Duodenal mucosa (tissue), 2 donors: ENCODE measurements around the gene KERA.

ENCODE experiments used
- H3K27ac ChIP-seq: one replicate; pipeline ENCODE4 v1.7.0; 2013; ENCODE audit warnings: low read depth, low read length
- H3K27me3 ChIP-seq, 2 donors: one replicate each; pipeline ENCODE4 v1.7.0; 2013; ENCODE audit warnings: low read length in 2 of 2, control low read depth in 1 of 2; ENCODE audit not compliant: insufficient read depth in 2 of 2, control insufficient read depth in 1 of 2
- H3K36me3 ChIP-seq, 2 donors: one replicate each; pipeline ENCODE4 v1.7.0; 2013; ENCODE audit warnings: low read length in 2 of 2, control low read depth in 1 of 2; ENCODE audit not compliant: insufficient read depth in 2 of 2, control insufficient read depth in 1 of 2
- H3K4me1 ChIP-seq, 2 donors: one replicate each; pipeline ENCODE4 v1.7.0; 2013; ENCODE audit warnings: low read length in 2 of 2, control low read depth in 1 of 2; ENCODE audit not compliant: insufficient read depth in 2 of 2, control insufficient read depth in 1 of 2
- H3K4me3 ChIP-seq, 2 donors: one replicate each; pipeline ENCODE4 v1.7.0; 2013; ENCODE audit warnings: low read length in 2 of 2, low read depth in 1 of 2
- H3K9ac ChIP-seq, 2 donors: one replicate each; pipeline ENCODE4 v1.7.0; 2013; ENCODE audit warnings: low read length in 2 of 2, low read depth in 1 of 2
- H3K9me3 ChIP-seq, 2 donors: one replicate each; pipeline ENCODE4 v1.7.0; 2013; ENCODE audit warnings: low read length in 2 of 2, control low read depth in 1 of 2; ENCODE audit not compliant: control insufficient read depth in 1 of 2

KERA gene

DNA sequence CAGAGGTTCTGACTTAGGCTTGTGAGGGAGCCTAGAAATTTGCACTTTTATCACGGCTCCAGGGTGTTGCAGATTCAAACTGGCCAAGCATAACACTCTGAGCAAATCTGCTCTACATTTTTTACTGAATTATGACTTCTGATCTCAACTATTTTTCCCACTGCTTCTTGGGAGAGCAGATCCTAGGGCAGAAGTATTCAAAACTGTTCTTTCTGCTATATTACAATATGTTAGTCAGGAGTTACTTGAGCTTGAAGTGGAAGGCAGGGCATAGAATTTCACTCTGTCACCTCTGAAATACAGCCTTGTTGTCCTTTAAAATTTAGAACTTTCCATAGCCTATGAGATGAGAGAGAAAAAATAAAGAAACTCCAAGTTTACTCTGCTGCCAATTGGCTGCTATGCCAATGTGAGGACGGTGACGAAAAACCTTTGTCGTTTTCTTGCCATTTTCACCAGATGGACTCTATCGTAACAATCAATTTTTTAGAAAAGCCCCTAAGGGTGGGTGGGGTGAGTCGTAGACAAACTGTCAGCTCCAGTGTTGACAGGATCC lies 16.4 kb upstream of the KERA start:
- Histone ChIP-seq H3K4me3 (no peak overlapping the region), H3K9me3 (no peaks in the 10 kb centered on the region), H3K27me3 (no peaks in the 10 kb centered on the region), H3K9ac (no peak overlapping the region), H3K27ac (no peak overlapping the region), H3K4me1 (no peaks in the 10 kb centered on the region), H3K36me3 (no peaks in the 10 kb centered on the region)

DNA sequence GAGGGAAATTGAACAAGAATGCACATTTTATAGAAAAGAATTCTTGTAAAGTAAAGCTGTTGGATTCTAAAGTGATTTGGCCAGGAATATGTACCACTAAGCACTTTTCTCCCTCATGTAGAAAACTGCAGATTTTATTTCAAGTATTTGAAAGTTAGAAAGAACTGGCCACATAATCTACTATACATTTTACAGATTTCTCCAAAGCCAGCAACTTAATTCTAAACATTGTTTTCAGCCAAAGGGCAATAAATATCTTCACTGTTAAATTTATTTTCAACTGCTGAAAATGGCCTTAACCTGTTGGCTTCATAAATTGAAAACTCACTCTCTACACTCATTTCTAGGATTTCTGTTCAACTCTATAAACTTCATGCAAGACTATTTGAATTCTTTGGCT lies 15.6 kb upstream of the KERA start:
- Histone ChIP-seq H3K36me3 (no peaks in the 10 kb centered on the region), H3K27me3 (no peaks in the 10 kb centered on the region), H3K4me1 (no peaks in the 10 kb centered on the region), H3K9me3 (no peaks in the 10 kb centered on the region), H3K9ac (no peak overlapping the region), H3K4me3 (no peak overlapping the region), H3K27ac (no peak overlapping the region)

DNA sequence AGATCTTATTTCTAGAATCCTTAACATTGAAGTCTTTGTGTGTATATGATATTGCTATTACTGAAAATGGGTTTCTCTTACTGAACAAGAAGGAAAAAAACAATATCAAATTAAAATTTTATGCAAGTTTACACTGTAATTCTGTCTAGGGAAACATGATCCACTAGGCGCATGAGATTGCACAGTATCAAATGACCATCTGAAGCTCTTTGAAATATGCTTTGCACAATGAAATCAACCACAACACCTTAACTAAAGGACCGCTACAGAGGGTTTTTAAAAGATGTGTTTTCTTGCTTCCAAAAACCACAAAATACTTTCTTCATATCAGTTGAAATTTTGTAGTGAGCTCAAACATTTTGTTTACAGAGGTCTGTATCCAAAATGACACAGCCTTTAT lies 15.1 kb upstream of the KERA start:
- H3K9me3 ChIP-seq: no peaks in the 10 kb centered on the region
- H3K27me3 ChIP-seq: no peaks in the 10 kb centered on the region
- no peak overlapping the region for H3K4me3 ChIP-seq
- H3K4me1 ChIP-seq: no peaks in the 10 kb centered on the region
- no peak overlapping the region for H3K9ac ChIP-seq
- no peaks in the 10 kb centered on the region for H3K36me3 ChIP-seq
- no peak overlapping the region for H3K27ac ChIP-seq

DNA sequence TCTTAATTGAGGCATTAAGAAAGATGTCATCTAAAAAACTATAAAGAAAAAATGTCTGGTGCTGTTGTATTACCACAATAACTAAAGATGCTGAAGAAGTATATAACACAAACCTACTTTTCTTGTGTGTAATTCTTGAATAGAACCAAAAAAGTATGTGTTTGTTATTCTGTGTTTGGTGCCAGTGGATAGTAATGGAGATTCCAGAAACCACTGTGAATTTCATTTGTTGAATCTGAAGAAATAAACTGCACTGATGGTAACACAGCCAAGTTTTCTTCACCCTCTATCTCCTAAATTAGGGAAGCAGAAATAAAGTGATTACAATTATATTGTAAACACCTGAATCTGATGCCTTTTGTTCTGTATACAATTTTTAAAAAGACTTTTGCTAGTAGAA lies 13.1 kb upstream of the KERA start:
- H3K4me1 ChIP-seq: no peaks in the 10 kb centered on the region
- no peaks in the 10 kb centered on the region for H3K27me3 ChIP-seq
- no peaks in the 10 kb centered on the region for H3K9me3 ChIP-seq
- H3K27ac ChIP-seq: no peak overlapping the region
- no peak overlapping the region for H3K9ac ChIP-seq
- no peak overlapping the region for H3K4me3 ChIP-seq
- H3K36me3 ChIP-seq: no peaks in the 10 kb centered on the region

DNA sequence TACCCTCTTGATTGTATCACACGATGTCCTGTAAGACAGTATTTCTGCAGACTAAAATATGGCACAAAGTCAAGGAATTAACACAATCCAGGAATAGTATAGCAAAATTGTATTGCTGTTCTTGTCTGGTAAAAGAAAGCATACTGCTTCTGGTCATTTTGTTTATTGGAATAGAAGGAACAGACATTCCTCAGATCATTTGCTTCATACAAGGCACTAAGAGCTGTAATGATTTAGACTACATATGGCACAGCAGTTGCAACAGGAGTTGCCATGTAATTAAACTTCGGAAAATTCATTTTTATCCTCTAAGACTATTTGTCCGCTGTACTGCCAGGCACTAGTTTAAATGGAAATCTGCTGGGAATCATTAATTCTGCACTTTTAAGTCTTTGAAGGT lies 7.6 kb upstream of the KERA start:
- no peaks in the 10 kb centered on the region for H3K27me3 ChIP-seq
- H3K36me3 ChIP-seq: no peaks in the 10 kb centered on the region
- H3K9ac ChIP-seq: no peak overlapping the region
- H3K9me3 ChIP-seq: no peaks in the 10 kb centered on the region
- no peak overlapping the region for H3K4me3 ChIP-seq
- H3K27ac ChIP-seq: no peak overlapping the region
- no peaks in the 10 kb centered on the region for H3K4me1 ChIP-seq

DNA sequence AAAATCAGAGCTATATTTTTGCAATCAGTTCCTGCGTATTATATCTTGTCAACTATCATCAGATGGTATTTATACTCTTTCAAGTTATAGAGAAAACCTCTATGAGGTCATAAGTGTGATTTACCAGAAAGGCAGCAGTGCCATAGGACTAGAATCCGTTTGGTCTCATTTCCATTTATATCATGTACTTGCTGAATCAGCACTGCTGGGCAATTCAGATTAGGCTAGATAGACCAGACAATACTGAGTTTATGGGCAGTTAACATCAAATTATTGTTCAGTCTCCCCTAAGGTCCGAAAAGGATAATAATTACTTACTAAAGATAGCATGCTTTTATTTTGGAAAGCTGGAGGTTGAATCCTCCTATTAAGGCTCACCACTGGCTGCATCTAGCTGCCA lies 6.8 kb upstream of the KERA start:
- H3K36me3 ChIP-seq: no peaks in the 10 kb centered on the region
- no peaks in the 10 kb centered on the region for H3K27me3 ChIP-seq
- no peak overlapping the region for H3K27ac ChIP-seq
- H3K4me1 ChIP-seq: no peaks in the 10 kb centered on the region
- H3K9ac ChIP-seq: no peak overlapping the region
- H3K4me3 ChIP-seq: no peak overlapping the region
- no peaks in the 10 kb centered on the region for H3K9me3 ChIP-seq

DNA sequence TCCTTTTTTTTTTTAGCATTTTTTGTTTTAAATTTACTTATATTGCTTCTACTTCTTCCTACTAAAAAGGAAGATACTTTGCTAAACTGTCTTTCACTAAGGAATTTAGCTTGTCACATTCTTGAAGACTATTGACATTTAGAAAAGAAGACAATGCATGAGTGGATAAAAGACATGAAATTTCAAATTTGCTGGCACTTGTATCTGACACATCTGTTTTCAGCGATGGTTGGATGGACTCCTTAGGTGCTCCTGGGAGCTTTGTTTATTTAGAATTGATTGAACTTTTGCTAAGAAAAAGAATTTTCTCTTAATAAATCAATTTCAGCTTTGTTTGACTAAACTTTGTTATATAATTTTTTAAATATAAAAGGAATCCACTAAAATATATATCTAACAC lies 3.3 kb upstream of the KERA start:
- no peaks in the 10 kb centered on the region for H3K27me3 ChIP-seq
- no peaks in the 10 kb centered on the region for H3K36me3 ChIP-seq
- H3K9me3 ChIP-seq: no peaks in the 10 kb centered on the region
- no peak overlapping the region for H3K27ac ChIP-seq
- no peak overlapping the region for H3K4me3 ChIP-seq
- H3K9ac ChIP-seq: no peak overlapping the region
- H3K4me1 ChIP-seq: no peaks in the 10 kb centered on the region

DNA sequence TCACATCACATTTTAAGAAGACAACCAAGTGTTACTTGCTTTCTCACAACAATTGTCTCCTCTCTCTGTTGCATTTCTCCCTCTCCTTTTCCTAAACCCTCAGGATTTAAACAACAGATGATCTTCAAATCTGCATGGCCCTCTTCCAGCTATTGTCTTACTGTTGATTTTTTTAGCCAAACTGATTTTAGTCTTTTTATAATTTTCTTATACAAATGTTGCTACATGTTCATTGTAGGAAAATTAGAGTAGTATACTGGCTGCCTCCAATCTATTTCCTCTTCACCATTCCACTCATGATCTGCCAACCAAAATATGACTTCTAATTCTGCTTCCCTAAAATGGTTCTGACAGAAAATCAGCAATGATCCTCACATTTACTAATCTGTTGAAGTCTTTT lies 1.4 kb upstream of the KERA start:
- no peaks in the 10 kb centered on the region for H3K9me3 ChIP-seq
- H3K27ac ChIP-seq: no peak overlapping the region
- no peak overlapping the region for H3K4me3 ChIP-seq
- H3K36me3 ChIP-seq: no peaks in the 10 kb centered on the region
- no peak overlapping the region for H3K9ac ChIP-seq
- no peaks in the 10 kb centered on the region for H3K4me1 ChIP-seq
- H3K27me3 ChIP-seq: no peaks in the 10 kb centered on the region

DNA sequence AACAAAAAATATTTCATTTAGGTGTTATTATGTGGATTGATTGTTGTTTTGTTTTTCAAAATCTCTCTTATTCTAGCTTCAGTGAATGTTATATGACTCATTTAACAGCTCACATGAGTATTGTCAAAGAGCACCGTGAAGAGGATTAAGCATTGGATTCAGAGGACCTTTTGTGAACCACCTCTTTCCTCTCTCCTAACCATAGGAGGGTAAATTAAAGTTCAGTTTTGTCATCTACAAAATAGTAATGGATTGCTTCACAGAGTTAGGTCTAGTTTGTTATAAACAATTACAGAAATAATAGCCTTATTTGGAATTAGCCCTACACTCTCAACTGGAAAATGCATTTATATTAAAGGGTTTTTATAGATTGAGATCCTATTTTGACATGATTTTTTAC lies 962 bp upstream of the KERA start:
- H3K9ac ChIP-seq: no peak overlapping the region
- no peak overlapping the region for H3K27ac ChIP-seq
- no peak overlapping the region for H3K4me3 ChIP-seq
- H3K27me3 ChIP-seq: no peaks in the 10 kb centered on the region
- no peaks in the 10 kb centered on the region for H3K9me3 ChIP-seq
- H3K36me3 ChIP-seq: no peaks in the 10 kb centered on the region
- H3K4me1 ChIP-seq: no peaks in the 10 kb centered on the region

DNA sequence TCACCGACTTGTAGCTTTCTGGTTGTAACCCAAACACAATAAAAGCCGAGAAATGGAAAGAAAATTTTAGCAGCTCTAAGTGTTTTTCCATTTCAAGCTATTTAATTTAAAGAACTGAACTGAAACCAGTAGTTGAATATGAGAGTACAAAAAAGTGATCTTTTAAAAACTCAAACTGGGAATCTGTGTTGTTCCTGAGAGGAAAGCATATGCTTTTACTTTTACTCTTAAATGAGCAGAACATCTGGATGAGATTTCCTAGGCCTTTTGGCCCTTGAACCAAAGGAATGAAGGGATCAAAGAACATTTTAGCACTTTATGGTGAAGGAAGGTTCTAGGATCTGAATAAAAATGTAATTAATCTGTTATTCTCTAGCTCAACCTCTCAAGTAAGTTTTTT lies 1.3 kb downstream of the KERA start:
- H3K9ac ChIP-seq: no peak overlapping the region
- no peak overlapping the region for H3K4me3 ChIP-seq
- no peak overlapping the region for H3K27ac ChIP-seq
- H3K36me3 ChIP-seq: no peaks in the 10 kb centered on the region
- H3K4me1 ChIP-seq: no peaks in the 10 kb centered on the region
- H3K27me3 ChIP-seq: no peaks in the 10 kb centered on the region
- no peaks in the 10 kb centered on the region for H3K9me3 ChIP-seq

DNA sequence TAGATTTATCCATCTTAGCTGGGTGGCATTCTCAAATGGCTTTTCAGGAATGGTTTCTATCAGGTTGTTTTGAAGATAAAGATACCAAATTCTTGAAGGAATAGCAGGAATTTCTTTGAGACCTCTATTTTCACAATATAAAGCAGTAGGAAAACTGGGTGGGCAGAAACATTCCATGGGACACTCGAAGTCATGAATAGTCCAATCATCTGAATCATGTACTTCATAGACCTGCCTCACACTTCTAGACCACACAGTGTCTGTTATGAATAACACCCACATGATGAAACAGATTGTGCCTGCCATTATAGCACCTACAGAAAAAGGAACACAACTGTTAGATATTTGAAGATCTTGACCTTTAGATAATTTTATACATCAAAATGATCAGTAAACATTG lies 1.8 kb downstream of the KERA start:
- no peak overlapping the region for H3K27ac ChIP-seq
- no peaks in the 10 kb centered on the region for H3K27me3 ChIP-seq
- no peak overlapping the region for H3K9ac ChIP-seq
- no peaks in the 10 kb centered on the region for H3K9me3 ChIP-seq
- no peaks in the 10 kb centered on the region for H3K4me1 ChIP-seq
- no peak overlapping the region for H3K4me3 ChIP-seq
- H3K36me3 ChIP-seq: no peaks in the 10 kb centered on the region
